Measurements from ENCODE around the gene FAM98A. TPM values are rescaled to one million over a fixed set of nuclear protein-coding genes. Genes with fewer than 3 reads are reported as not detected.

The FAM98A gene
- total RNA-seq, 1 experiment from 2014 or later = 70.9 TPM

DNA sequence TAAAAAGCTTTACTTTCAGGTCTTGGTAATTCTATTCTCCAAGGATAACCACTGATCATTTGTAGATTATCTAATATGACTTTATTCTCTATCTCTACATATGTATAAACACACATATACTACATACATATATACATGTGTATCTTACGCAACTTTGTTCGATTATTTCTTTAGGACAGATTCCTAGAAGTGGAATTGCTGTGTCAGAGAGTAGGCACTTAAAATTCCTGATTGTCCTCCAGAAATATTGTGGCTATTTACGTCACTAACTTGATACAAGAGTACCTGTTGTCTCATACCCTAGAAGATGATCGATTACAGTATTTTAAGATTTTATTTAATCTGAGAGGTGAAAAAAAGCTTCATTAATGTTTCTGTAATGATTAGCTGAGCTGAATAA lies 57.9 kb downstream of the FAM98A start:
- Histone ChIP-seq H2AK5ac (ENCODE audit: insufficient read length, low read length) (no peak overlapping the region), H3K23ac (ENCODE audit: insufficient read length, low read depth, low read length) (no peak overlapping the region), H2BK5ac (ENCODE audit: insufficient read length, low read length) (no peak overlapping the region), H2BK20ac (ENCODE audit: low read depth, low read length, poor library complexity, severe bottlenecking) (no peak overlapping the region), H3K23me2 (ENCODE audit: insufficient read length, low read depth, low read length, poor library complexity, severe bottlenecking) (no peaks in the 10 kb centered on the region), H3K4ac (ENCODE audit: low read depth, low read length) (no peak overlapping the region), H3K14ac (ENCODE audit: insufficient read depth, low read length) (no peak overlapping the region), H3K79me2 (ENCODE audit: insufficient read depth, low read length) (no peaks in the 10 kb centered on the region), H3K9me3 (ENCODE audit: control insufficient read depth, low read depth, low read length) (no peaks in the 10 kb centered on the region), H2BK15ac (ENCODE audit: low read depth, low read length) (no peak overlapping the region), H3K27ac (ENCODE audit: insufficient read length, low read depth, low read length) (no peak overlapping the region), H3K4me1 (ENCODE audit: insufficient read depth, low read length) (no peaks in the 10 kb centered on the region), H3K27me3 (ENCODE audit: insufficient read depth, low read length) (no peaks in the 10 kb centered on the region), H3K56ac (ENCODE audit: insufficient read length, low read depth, low read length) (no peak overlapping the region), H3K9ac (ENCODE audit: extremely low read depth, insufficient read length, low read length) (no peak overlapping the region), H3T11ph (ENCODE audit: low read length) (no peak overlapping the region), H2AFZ (ENCODE audit: low read length) (no peak overlapping the region), H3K79me1 (ENCODE audit: insufficient read depth, low read depth, low read length, poor library complexity, severe bottlenecking) (no peaks in the 10 kb centered on the region), H2BK120ac (ENCODE audit: low read depth, low read length, poor library complexity, severe bottlenecking) (no peak overlapping the region), H4K20me1 (ENCODE audit: control insufficient read depth, insufficient read depth, insufficient read length) (no peaks in the 10 kb centered on the region), H4K5ac (ENCODE audit: insufficient read length, low read depth, low read length) (no peak overlapping the region), H3K18ac (ENCODE audit: insufficient read length, low read depth, low read length) (no peak overlapping the region), H3K4me2 (ENCODE audit: insufficient read depth, insufficient read length, low read length) (no peak overlapping the region), H4K8ac (replicated peaks; ENCODE audit: insufficient read length, low read depth, low read length) (no peak overlapping the region), H2BK12ac (ENCODE audit: insufficient read length, low read depth, low read length) (no peak overlapping the region), H4K91ac (ENCODE audit: insufficient read length, low read depth, low read length) (no peak overlapping the region)
- H3K27me3 Mint-ChIP-seq (ENCODE audit: low read depth) = no peaks in the 10 kb centered on the region
- peaks cover 10 to 12% of the 10 kb centered on the region in 2 experiments for H3K4me1 Mint-ChIP-seq
- H3K36me3 Mint-ChIP-seq (ENCODE audit: insufficient read depth in 1 of 3, low read depth in 3 of 3) = no peaks in the 10 kb centered on the region; a peak in 1 of 7 replicates
- H3K4me3 Mint-ChIP-seq = no peak overlapping the region
- WGBS (ENCODE audit: extremely low coverage, insufficient read length, low lambda C conversion rate) = no CpG with 5 or more reads among the region's 4 CpGs
- TF ChIP-seq, protein P1, sequence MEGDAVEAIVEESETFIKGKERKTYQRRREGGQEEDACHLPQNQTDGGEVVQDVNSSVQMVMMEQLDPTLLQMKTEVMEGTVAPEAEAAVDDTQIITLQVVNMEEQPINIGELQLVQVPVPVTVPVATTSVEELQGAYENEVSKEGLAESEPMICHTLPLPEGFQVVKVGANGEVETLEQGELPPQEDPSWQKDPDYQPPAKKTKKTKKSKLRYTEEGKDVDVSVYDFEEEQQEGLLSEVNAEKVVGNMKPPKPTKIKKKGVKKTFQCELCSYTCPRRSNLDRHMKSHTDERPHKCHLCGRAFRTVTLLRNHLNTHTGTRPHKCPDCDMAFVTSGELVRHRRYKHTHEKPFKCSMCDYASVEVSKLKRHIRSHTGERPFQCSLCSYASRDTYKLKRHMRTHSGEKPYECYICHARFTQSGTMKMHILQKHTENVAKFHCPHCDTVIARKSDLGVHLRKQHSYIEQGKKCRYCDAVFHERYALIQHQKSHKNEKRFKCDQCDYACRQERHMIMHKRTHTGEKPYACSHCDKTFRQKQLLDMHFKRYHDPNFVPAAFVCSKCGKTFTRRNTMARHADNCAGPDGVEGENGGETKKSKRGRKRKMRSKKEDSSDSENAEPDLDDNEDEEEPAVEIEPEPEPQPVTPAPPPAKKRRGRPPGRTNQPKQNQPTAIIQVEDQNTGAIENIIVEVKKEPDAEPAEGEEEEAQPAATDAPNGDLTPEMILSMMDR (conservative IDR thresholded peaks at IDR 0.05) = no peak
- peaks cover 0 to 2% of the 10 kb centered on the region in 2 experiments; a peak in 2 of 5 replicates for H3K9me3 Mint-ChIP-seq
- DNase-seq = no peak
- H3K27ac Mint-ChIP-seq = no peak overlapping the region
